Esophagus muscularis mucosa (tissue), 3 donors: ENCODE data around the gene ESRRG.

Source experiments
- POLR2A ChIP-seq: fragments of 450-650 bp; IDR thresholded peaks from one replicate; pipeline ENCODE4 v1.6.1; 2017; ENCODE audit warnings: antibody characterized with exemption, moderate library complexity, mild to moderate bottlenecking, low read depth
- TF ChIP-seq, protein P1 (sequence below), 3 experiments: fragments of 200-600 bp in 2 of 3; fragments of 450-650 bp in 1 of 3; sonication (generic) in 2 of 3; IDR thresholded peaks; one replicate each; pipeline ENCODE4 v1.5.1; 2017 to 2019; ENCODE audit warnings: antibody characterized with exemption in 3 of 3, mild to moderate bottlenecking in 2 of 3, moderate library complexity in 1 of 3

- TF ChIP-seq, protein P1, sequence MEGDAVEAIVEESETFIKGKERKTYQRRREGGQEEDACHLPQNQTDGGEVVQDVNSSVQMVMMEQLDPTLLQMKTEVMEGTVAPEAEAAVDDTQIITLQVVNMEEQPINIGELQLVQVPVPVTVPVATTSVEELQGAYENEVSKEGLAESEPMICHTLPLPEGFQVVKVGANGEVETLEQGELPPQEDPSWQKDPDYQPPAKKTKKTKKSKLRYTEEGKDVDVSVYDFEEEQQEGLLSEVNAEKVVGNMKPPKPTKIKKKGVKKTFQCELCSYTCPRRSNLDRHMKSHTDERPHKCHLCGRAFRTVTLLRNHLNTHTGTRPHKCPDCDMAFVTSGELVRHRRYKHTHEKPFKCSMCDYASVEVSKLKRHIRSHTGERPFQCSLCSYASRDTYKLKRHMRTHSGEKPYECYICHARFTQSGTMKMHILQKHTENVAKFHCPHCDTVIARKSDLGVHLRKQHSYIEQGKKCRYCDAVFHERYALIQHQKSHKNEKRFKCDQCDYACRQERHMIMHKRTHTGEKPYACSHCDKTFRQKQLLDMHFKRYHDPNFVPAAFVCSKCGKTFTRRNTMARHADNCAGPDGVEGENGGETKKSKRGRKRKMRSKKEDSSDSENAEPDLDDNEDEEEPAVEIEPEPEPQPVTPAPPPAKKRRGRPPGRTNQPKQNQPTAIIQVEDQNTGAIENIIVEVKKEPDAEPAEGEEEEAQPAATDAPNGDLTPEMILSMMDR (IDR thresholded peaks at IDR 0.05), result no peak
- no peak for TF ChIP-seq POLR2A
Measured at GRCh38 chr1:216475659-216476276, 247.5 kb downstream of the ESRRG start.
